Pancreas (tissue), 10 donors: ENCODE measurements around the gene TM9SF4. TPM values are rescaled to one million over a fixed set of nuclear protein-coding genes. Genes with fewer than 3 reads are reported as not detected.

Source experiments
- ATAC-seq, 4 donors: fragments of 200-7000 bp; cut with Tn5 transposase; one replicate each; pipeline versions ENCODE4 v1.8.0 to v1.9.1; 2020; ENCODE audit warnings: mild to moderate bottlenecking in 4 of 4, moderate library complexity in 4 of 4
- DNase-seq, 6 donors: peaks; one replicate each; pipeline ENCODE4 v3.0.0-alpha.2; 2020
- FAIRE-seq: peaks from 2 replicates; lab custom pipeline; 2012; peaks lifted over from hg19 to GRCh38; lab: Jason Lieb, UNC
- H3K27ac ChIP-seq, 4 donors: fragments of 200-600 bp; sonication (generic); 1 replicate in 3 of 4; 2 replicates in 1 of 4; pipeline versions ENCODE4 v1.5.0 to v1.8.0; 2020
- H3K27me3 ChIP-seq, 4 donors: fragments of 200-600 bp; one replicate each; pipeline ENCODE4 v1.8.0; 2021
- H3K36me3 ChIP-seq, 3 donors: fragments of 200-600 bp; sonication (generic) in 1 of 3; one replicate each; pipeline versions ENCODE4 v1.5.0 to v1.8.0; 2020 to 2021
- H3K4me1 ChIP-seq, 3 donors: fragments of 200-600 bp; one replicate each; pipeline ENCODE4 v1.8.0; 2021
- H3K4me3 ChIP-seq, 4 donors: fragments of 200-600 bp; sonication (generic) in 2 of 4; one replicate each; pipeline versions ENCODE4 v1.5.0 to v1.8.0; 2020 to 2021
- H3K9me3 ChIP-seq, 4 donors: fragments of 200-600 bp; one replicate each; pipeline ENCODE4 v1.8.0; 2021
- CTCF ChIP-seq, 4 donors: fragments of 200-600 bp; sonication (generic) in 3 of 4; IDR thresholded peaks; one replicate each; pipeline versions ENCODE4 v1.5.0 to v1.8.0; 2021; ENCODE audit warnings: antibody characterized with exemption in 4 of 4
- WGBS, 2 donors: extraction: QIAGEN DNeasy Blood & Tissue Kit; methylation state at CpG; one replicate each; pipeline ENCODE4 v1.1.7; 2013; 5-methylcytosine and 5-hydroxymethylcytosine counted together
- intact Hi-C, 3 donors: fragments of 100-400 bp; cut with DNase I; formaldehyde crosslinking; loops; one replicate each; pipeline versions ENCODE4 v1.11.1 to v1.14.2; 2022
- polyA plus RNA-seq, 2 donors: library from polyadenylated mRNA; stranded (reverse); fragments of 200-250 nt; gene quantifications; one replicate each; pipeline ENCODE4 v1.2.3, GENCODE V29; 2013
- total RNA-seq, 6 donors: library from RNA; stranded (reverse); fragmentation: NEBNext Ultra II Directional in 4 of 6; extraction: Animal tissue kit (Norgen Biotek cat#: 25700) in 4 of 6; gene quantifications; one replicate each; pipeline versions ENCODE4 v1.2.1 to v1.2.4, GENCODE V29; 2021 to 2023
- donor health status: healthy with polysubstance abuse.
- donor health status: DM: no; HTN: no; CAD: no; lungs with moderate emphysema.
- donor health status: DM: no; HTN: no; CAD: no.
- donor health status: control.
- donor health status: control.
- donor health status: Bipolar disorder and iron deficiency.
- donor health status: DM: yes; HTN: yes; CAD: no.
- donor health status: DM: no; HTN: no; CAD: no.
- donor health status: DM: no; HTN: no; CAD: no.
- donor health status: DM: yes; HTN: yes; CAD: no.

The TM9SF4 gene
- total and polyA plus RNA-seq, 8 donors: 12.7 to 30.2 (median 20.9) TPM

- DNase-seq (no peak), ATAC-seq (no peak), FAIRE-seq (no peak)
- intact Hi-C loops: no loop called here
- Histone ChIP-seq H3K9me3 (no peaks in the 10 kb centered on the region), H3K36me3 (peaks cover 12 to 45% (median 28%) of the 10 kb centered on the region in 3 donors), H3K27ac (no peak overlapping the region), H3K4me3 (no peak overlapping the region), H3K27me3 (no peaks in the 10 kb centered on the region), H3K4me1 (no peaks in the 10 kb centered on the region)
- 84 to 87% methylated on average over 3 of the region's 3 CpGs for WGBS, 2 donors
- no peak for TF ChIP-seq CTCF (IDR thresholded peaks at IDR 0.05)
Observed at GRCh38 chr20:32139947-32140346, 30.4 kb downstream of the TM9SF4 start.

GRCh38 chr20:32140603-32141002 lies 31.1 kb downstream of the TM9SF4 start:
- no peak overlapping the region for H3K27ac ChIP-seq
- H3K4me1 ChIP-seq: no peaks in the 10 kb centered on the region
- intact Hi-C loops: no loop called here
- ATAC-seq (no peak), DNase-seq (no peak), FAIRE-seq (no peak)
- no peak for TF ChIP-seq CTCF (IDR thresholded peaks at IDR 0.05)
- no peak overlapping the region for H3K4me3 ChIP-seq
- WGBS, 2 donors: 75 to 98% methylated on average over 4 of the region's 4 CpGs
- H3K9me3 ChIP-seq: no peaks in the 10 kb centered on the region
- H3K36me3 ChIP-seq: peaks cover 12 to 51% (median 31%) of the 10 kb centered on the region in 3 donors
- H3K27me3 ChIP-seq: no peaks in the 10 kb centered on the region

GRCh38 chr20:32141465-32141980 lies 32.0 kb downstream of the TM9SF4 start:
- DNase-seq (no peak), FAIRE-seq (no peak), ATAC-seq (no peak)
- 95% methylated on average over 21 of the region's 21 CpGs for WGBS, 2 donors
- H3K27me3 ChIP-seq: no peaks in the 10 kb centered on the region
- H3K9me3 ChIP-seq: no peaks in the 10 kb centered on the region
- peaks cover 12 to 55% (median 31%) of the 10 kb centered on the region in 3 donors for H3K36me3 ChIP-seq
- H3K4me3 ChIP-seq: no peak overlapping the region
- no peaks in the 10 kb centered on the region for H3K4me1 ChIP-seq
- TF ChIP-seq CTCF (IDR thresholded peaks at IDR 0.05): no peak
- intact Hi-C loops: no loop called here
- no peak overlapping the region for H3K27ac ChIP-seq

- Histone ChIP-seq H3K27ac (no peak overlapping the region), H3K27me3 (no peaks in the 10 kb centered on the region), H3K4me3 (no peak overlapping the region), H3K9me3 (no peaks in the 10 kb centered on the region), H3K4me1 (no peaks in the 10 kb centered on the region), H3K36me3 (peaks cover 12 to 55% (median 31%) of the 10 kb centered on the region in 3 donors)
- FAIRE-seq (no peak), ATAC-seq (no peak), DNase-seq (no peak)
- intact Hi-C loops: no loop called here
- 89 to 91% methylated on average over 5 of the region's 5 CpGs for WGBS, 2 donors
- no peak for TF ChIP-seq CTCF (IDR thresholded peaks at IDR 0.05)
Observed at GRCh38 chr20:32142088-32142487, 32.6 kb downstream of the TM9SF4 start.

- FAIRE-seq (no peak), DNase-seq (no peak), ATAC-seq (no peak)
- intact Hi-C loops: no loop called here
- H3K4me3 ChIP-seq: no peak overlapping the region
- H3K36me3 ChIP-seq: peaks cover 12 to 55% (median 31%) of the 10 kb centered on the region in 3 donors
- no peaks in the 10 kb centered on the region for H3K9me3 ChIP-seq
- H3K4me1 ChIP-seq: no peaks in the 10 kb centered on the region
- 95 to 96% methylated on average over 15 of the region's 15 CpGs for WGBS, 2 donors
- H3K27ac ChIP-seq: no peak overlapping the region
- no peak for TF ChIP-seq CTCF (IDR thresholded peaks at IDR 0.05)
- no peaks in the 10 kb centered on the region for H3K27me3 ChIP-seq
Observed at GRCh38 chr20:32142991-32143390, 33.5 kb downstream of the TM9SF4 start.
